Measurements from ENCODE around the gene EEFSEC.

The EEFSEC gene

DNA sequence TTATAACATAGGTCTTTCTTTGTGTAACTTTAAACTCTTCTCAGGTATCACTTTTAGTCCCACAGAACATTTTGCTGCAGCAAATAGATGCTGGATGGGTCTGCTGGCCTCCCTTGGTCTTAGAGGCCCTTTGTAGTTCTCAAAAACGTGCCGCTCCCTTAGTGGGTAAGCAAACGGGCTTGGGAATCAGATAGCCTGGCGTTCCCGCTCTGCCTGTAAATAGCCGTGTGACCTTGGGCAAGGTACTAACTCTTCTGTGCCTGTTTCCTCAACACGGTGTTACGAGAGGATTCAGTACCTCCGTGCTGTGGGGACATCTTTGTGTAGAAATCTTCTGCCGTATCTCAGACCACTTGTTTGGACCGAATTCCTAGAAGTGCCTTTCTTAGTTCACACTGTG, 249.0 kb downstream of the EEFSEC start:
- DNase-seq = no peak

DNA sequence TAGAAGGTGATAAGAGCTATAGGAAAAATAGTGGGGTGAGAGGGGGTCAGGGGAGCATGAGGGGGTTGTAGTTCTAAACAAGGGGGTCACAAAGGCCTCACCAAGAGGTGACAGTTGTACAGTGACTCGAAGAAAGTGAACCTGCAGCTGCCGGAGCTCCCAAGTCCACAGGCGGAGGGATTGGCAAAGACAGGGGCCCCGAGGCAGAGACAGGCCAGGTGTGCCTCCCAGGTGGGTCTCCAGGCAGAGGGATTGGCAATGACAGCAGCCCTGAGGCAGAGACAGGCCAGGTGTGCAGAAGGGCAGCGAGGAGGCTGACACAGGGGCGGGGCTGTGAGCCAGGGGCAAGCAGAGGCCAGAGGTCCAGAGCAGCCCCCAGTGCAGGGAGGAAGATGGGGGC, 249.7 kb downstream of the EEFSEC start:
- DNase-seq = no peak

DNA sequence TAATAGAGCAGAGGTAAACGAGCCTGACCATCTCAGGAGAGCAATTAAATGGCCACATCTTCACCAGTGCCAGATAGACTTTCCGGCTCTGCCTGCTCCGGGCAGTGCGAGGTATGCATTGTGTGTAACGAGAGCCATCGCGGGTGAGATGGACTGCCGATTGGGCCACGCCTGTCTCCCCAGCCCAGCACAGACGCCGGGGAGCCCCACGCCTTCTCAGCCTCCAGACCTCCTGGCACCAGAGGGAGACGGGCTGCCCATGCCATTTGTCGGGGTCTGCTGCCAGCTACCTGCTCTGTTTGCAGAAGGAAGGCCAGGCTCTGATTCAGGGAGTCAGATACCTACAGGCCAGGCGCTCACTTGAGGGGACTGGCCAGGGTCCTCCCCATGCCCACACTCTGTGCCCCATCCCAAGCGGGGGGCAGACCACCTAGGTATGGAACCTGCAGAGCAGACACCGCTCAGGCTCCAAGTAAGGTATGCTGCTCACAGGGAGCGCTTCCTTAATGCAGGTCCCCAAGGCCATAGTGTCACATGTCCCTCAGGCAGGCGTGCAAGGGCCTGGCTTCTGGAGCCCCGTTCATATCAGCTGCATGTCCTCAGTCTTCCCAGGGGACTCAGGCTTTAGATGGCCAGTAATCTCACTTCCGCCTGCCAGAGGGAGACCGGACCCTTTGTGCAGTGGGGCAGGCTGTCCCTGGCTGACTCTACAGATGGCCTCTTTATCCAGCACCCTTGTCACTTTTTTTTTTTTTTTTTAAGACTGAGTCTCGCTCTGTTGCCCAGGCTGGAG, 251.2 kb downstream of the EEFSEC start:
- no peak for DNase-seq

DNA sequence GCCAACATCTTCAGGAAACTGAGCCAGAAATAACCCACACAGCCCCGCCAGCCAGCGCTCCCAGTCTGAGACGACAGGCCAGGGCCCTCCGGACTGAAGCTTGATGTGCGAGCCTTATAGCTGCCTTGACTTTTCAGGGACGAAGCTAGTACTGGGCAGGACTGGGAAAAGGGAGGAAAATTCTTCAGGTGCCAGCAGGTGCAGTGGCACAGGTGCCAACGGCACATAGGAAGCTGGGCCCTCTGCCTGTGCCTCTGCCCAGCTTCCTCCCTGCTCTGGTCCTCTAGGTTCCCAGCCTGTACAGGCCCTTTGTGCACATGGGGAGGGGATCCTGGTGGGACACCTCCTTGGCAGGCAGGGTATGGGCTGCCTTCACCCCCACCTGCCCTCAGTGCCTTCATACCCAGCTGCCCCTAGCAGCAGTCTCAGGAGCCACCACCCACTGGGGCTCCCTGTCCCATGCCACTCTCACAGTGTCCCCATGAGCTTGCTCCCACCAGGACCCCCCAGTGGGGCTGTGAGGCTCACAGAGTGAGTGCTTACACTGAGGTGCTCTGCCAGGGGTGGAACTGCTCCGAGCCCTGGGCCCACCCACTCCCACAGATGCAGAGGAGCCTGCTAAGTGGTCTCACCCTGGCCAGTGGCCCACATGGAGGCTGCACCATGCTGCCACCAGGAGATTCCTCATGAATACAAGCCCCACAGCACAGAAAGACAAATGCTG, 252.4 kb downstream of the EEFSEC start:
- DNase-seq = no peak

DNA sequence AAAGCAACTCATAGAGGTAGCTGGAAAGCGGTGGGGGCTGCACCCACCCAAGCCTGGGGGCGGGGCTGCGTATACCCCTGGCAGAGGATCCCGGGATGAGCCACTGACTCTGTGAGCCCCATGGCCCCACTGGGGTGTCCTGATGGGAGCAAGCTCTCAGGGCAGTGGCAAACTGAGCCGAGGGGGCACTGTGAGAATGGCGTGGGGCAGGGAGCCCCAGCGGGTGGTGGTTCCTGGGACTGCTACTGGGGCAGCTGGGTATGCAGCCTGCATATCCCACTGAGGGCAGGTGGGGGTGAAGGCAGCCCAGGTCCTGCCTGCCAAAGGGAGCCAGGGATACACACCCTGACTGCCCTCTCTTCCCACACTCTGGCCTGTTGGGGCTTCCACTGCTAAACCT, 254.0 kb downstream of the EEFSEC start:
- DNase-seq = no peak

DNA sequence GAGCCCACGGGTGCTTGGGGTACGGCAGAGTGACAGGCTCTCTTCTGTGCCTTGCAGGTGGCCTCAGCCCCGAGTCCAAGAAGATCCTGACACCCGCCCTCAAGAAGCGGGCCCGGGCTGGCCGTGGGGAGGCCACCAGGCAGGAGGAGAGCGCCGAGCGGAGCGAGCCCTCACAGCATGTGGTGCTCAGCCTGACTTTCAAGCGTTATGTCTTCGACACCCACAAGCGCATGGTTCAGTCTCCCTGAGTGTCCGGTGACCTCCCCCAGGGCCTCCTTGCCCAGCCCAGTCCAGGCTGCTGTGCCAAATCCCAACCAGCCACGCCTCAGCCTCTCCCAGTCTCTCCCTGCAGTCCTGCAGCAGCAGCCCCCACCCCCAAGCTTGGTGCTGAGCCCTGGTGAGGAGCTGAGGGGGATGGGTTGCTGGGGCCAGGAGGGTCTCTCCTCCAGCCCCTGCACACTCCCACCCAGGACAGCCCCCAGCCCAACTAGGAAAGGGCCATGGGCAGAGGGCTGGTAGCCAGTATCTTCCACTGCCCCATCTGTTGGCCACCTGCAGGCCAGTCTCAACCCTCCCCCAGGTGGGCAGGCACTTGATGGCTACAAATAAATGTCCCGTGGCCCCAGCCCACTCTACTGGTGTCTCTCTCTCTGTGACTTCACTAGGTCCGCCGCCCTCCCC, 254.9 kb downstream of the EEFSEC start:
- no peak for DNase-seq

DNA sequence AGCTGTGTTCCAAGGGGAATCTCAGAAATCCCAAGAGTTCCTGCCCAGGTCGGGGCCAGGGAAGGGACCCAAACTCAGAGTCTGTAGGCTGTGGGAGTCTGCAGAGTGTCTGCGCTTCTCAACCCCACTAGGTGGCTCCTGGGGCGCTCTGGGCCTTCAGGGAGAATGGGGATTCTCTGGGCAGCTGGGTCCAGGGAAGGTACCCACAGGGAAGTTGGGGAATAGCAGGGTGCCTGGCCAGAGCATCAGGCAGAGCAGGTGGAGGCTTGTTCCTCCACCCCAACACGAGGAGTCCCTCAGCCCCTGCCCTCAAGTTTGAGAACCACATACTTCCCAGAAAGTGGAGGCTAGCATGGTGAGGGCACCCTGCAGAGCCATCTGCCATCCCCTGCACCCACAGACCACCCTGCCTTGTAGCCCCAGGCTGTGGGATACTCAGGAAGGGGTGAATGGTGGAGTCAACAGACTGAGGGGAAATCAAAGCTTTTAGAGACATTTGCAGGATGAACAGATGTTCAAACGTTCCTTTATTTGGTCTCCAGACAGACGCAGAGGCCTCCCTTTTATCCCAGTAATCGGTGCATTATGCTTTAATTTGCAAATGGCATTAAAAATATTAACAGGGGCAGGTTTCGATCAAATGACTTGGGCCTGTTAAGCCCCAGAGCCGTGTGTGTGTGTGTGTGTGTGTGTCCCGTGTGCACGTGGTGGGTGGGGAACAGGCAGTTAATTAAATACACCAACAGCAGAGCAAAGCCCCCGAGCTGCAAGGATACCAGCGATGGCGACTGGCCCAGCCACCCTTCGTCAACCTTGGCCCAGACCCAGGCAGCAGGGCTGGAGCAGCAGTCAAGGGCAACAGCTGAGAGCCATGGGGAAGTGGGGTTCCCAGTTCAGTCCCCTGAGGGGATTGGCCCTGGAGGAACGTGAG, 255.7 kb downstream of the EEFSEC start:
- DNase-seq = no peak

DNA sequence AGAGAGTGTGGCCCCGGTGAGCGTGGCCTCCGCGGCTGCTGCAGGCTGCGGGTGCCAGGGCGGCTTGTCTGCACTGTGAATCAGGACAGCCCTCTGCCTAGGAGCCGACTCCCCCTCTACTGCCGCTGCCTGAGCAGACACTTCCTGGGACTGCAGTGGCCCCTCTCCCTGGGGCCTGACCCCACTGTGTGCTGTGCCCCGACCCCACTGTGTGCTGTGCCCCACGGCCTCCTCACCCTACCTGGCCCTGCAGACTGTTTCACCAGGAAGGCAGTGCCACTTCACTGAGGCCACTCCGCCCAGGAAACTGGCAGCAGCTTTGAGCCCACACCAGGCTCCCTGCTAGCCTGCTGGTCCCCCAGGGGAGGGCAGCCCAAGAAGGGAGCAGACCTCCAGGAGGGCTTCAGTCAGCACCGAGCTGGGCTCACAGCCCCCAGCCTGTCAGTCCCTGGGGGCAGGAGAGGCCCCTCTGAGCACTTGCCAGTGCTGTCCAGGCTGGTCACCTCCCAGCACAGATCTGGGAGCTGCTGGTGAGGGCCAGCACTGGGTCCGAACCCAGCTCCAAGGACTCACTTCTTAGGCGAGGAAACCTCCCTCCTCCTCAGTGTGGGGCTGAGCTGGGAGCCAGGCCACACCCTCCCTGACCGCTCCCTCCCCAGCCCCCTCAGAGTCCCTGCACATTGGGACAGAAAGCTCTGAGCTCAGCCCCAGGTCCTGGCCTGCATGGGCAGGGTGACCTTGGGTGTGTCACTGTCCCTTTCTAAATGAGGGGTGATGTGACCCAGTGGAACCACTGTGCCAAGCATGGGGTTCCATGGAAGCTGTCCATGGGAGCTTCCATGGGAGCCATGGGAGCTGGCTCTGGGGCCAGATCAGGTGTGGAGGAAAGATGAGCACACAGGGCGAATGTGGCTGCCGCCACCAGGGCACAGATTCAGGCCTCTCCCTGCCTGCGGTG, 256.6 kb downstream of the EEFSEC start:
- DNase-seq = no peak

DNA sequence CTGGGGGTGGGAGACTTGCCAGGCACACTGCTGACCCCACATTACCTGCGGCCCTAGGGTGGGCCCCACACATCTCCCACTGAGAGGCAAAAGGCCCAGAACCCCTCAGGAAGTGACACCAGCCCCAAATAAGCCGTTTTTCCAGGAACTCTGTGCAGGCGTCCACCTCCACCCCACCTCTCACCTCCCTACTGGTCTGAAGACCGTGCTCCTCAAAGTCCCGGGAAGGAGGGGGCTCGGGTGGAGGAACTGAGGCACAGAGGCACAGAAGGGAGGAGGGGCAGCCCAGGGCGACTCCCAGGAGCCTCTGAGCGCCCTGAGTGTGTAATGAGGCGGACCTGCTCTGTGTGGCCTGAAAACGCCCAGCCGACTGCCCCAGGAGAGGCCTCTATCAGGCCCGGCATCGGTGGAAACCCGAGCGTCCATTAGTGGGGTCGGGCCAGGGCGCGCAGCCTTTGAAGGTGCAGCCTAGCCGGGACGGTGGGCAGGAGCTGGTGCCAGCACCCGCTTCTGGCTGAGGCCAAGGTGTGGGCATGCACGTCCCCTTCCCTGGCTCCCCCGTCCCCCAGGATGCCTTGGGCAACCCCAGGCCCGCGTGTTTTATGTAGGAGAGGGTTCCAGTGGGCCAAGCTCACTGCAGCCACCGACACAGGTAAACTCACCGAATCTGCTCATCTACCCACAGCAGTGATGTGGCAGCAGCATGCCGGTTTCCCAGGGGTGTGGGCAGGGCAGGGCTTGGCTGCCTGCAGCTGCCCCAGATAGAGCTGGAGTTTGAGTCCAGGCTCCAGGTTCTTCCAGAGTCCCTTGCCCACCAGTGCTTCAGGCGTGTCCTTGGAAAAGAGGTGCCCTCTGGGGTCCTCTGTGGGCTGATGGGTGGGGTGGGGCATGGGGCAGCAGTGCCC, 257.6 kb downstream of the EEFSEC start:
- DNase-seq = no peak

DNA sequence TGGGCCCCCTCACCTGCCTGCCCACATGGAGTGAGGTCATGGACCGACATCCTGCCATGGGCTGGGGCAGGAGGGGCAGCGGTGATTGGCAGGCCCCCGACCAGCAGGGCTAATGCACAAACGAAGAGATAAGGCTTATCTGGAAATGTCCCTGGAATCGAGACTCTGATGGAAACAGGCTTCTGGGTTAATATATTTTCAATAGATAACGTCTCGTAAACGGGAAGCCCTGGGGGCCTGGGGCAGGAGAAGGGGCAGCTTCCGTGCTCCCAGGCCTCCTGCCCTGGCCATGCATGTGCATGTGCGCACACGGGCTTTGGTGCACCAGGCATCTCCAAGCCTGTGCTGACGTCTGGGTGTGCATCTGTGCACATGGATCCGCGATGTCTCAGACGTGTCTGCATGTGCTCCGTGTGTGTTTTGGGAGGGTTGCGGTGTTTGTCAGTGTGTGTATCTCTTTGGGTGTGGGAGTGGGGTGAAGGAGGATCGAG, 258.3 kb downstream of the EEFSEC start:
- no peak for DNase-seq

DNA sequence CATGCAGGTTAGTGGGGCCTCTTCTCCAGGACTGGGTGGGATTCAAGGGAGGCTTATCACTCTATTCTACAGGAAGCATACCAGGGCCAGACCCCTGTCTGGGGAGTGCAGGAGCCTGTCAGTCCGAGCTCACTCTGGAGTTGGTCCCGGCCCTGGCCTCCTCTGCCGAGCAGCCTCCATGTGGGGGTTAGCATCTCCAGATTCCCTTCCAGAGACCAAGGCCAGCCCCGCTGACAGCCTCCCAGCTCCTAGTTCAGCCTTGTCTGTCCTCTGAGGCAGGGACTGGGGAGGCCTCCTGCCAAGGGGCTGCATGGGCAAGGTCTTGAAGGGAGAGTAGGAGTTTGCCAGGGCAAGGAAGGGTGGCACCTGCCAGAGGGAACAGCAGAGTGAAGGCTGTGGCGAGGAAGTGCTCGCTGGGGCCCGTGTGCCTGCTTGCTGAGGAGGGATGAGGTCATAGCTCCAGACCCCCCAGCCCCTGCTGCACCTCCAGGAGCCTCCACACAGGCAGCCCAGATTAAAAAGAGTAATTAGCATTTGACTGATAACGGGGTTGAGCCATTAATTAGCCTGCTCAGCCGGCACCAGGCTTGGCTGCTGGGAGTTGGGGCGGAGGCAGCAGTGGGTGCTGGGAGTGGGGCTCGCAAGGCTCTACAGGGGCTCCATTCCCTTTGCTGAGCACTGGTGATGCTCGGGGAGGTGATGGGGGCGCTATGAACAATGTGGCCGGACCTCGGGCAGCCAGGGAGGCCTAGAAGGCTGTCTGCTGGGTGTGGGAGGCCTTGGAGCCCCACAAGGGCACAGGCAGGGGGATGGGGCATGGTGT, 259.1 kb downstream of the EEFSEC start:
- no peak for DNase-seq

DNA sequence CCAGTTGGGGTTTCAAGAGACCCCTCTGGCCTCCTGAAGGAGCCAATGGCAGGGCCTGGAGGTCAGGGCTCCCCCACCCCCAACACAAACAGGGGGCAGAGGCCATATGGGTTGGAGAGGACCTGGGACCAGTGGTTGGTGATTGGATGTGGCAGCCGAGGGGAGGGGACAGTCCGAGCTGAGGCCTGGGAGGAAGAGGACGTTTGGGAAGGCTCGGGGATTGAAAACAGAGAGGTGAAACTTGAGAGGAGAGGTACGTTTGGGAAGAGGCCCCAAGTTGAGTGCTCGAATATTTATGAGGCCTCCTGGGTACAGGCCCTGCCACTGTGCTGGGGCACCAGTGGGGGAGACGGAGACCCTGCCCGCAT, 259.7 kb downstream of the EEFSEC start:
- no peak for DNase-seq

DNA sequence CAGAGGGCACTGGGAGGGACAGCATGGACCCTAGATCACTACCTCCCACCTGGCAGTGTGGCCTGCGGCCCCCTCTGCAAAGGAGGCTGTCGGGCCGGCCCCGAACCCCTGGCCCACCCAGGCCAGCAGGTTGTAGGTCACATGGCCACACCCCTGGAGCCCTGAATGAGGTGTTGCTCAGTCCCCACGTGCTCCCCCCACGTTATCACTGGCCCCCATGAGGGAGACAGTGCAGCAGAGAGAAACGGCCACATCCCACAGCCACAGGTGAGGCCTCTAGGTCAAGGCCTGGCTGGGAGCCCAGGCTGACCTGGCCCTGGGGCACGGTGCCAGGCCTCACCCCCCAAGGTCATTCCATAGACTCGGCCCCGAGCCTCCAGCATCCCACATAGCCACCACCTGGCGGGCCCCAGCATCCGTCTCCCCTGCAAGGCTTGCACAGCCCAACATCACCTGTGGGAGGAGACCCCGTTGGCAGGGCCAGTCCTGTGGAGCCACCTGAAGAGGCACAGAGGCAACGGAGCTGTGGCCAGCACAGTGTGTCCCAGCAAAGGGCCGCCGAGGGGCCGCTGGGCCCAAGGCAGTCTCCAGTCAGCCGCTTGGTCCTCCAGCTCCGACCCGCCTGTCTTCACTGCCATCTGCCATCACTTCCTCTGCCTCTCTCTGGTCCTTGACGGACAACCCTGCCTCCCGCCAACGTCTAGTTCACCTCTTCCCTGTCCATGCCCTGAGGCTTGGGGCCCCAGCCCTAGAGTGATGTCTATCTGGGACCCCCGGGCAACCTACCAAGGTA, 260.3 kb downstream of the EEFSEC start:
- no peak for DNase-seq

DNA sequence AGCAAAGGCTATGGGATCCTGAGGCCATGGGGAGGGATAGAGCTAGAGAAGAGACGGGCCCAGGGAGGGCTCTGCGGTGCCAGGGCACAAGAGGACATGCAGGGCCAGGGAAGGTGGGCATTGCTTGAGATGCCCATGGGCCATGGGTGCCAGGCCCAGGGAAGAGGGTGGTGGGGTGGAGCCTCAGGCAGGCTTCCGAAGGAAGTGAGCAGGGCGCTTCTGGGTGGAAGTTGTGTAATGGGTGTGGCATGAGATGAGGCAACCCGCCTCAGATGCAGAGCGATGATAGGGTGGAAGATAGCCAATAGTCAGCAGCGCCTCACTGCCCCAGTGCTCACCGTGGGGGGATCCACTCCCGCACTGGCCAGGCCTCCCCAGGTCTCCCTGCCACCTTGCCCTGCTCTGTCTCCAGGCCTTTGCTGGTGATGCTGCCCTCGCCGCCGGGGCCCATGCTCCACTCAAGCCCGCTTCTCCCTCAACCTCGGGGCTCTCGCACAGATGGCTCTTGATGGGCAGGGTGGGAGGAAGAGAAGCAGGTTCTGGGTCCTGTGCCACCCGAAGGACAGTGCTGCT, 262.0 kb downstream of the EEFSEC start:
- DNase-seq = no peak

DNA sequence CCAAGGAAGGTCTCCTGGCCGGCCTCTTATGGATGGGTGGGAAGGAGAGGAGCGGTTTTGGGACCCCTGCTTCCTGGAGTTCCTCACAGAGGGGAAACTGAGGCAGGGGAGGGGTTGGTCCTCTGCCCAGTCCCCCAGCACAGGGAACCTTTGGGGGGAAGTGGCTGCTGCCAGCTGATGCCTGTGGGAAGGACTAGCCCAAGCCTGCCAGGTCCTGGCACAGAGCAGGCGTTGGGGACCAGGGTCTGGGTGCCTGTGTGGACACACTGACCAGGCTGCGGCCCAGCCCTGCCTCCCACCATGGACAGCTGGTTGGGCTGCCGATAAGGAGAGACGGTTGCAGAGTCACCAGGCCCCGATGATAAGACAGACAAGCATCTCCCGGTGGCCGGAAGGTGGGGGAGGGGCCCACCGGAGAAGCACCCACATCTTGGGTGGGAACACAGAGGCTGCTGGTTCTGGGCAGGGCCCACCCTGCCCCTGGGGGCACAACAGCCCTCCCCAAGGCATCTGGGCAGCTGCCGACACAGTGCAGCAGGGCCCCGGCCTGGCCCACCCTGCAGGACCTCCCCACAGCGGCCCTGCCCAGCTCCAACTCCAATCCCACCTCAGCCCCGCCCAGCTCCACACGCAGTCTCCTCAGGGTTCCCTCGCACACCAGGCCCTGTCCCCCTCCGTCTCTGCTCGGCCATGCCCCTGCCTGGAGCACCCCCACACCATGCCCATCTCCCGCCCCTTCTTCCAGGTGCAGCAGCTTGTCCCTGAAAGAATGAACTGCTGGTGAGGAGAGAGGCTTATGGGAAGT, 262.7 kb downstream of the EEFSEC start:
- no peak for DNase-seq

DNA sequence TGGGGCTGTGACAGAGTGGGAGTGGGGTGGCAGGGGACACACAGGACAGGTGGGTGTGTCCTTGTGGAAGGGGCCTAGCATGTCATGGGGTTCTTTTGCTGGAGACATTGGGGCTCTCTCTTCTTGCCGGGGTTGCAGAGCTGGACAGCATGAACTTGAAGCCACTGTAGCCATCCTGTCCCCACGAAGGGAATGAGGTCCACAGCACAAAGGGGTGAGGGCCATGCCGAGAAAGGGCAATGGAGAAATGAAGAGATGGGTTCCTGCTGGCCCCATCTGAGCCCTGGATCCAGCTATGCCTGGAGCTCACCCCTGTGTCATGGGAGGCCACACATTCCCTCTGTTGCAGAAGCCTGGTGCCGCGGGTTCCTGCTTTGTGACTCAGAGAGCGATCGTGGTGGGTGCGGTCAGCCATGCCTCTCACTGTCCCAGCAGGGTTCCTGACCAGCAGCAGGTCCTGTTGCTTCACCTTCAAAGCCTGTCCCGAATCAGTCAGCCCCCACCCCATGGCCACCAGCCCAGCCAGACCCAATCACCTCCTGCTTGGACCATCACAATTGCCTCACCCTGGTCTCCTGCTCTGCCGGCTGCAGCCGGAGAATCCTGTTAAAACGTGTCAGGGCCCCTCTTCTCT, 263.4 kb downstream of the EEFSEC start:
- no peak for DNase-seq

DNA sequence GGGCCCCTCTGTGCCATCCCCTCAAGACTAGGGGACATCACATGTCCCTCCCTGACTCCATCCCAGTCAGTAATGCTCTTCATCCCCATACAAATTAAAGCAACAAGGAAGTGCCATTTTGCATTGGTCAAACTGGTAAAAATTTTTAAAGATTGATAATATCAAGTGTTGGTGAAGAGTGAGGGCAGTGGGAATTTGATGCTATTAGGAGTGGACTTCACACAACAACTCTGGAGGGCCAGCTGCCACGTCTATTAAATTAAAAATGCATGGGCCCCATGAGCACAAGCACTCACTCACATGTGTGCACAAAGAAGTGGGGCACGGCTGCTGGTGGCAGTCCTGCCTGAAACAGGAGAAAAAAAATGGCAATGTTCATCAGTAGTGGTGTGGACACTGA, 265.6 kb downstream of the EEFSEC start:
- DNase-seq = no peak

Data from activated CD4-positive, alpha-beta T cell treated with anti-CD3 and anti-CD28 coated beads, Interleukin-2, amount 50 U/mL, for 48 hours (primary cell).